ENCODE results near the gene APEH.

The APEH gene

DNA sequence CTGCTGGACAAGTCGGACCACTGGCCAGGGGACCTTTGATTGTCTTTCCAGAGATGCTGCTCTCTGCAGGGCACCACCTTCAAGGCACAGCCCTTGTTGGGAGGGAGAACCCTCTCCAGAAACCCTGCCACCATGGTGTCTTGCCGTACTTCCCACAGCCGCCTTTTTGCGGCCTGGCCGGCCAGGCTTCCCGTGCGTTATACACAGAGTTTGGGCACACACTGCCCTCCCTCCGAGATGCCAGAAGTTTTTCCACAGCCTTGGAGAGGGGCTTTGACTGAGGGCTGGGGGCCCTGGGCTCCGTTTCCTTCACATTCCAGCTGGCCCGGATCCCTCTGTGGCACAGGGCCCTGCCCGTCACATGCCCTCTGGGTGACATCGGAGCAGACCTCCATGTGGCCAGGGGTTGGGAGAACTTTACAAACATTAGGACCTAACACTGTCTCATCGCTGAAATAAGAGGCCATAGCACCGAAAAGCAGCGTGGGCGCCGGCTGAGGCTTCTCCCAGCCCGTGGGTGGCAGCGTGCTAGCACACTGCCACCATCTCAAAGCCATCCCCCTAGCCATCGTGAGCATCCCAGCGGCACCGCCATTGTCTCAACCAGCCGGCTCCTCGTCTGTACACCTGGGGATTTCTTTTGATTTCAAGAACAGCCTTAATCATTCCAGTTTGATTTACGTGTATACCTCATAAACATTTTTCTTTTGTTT is 6.3 kb upstream of the APEH start:
- H3K27ac ChIP-seq (ENCODE audit: low read depth, low read length), result no peak overlapping the region
- H3K27me3 ChIP-seq (ENCODE audit: insufficient read depth, low read length), result no peaks in the 10 kb centered on the region
- no peak overlapping the region for H2AFZ ChIP-seq (ENCODE audit: low read length, unreplicated experiment)
- H3K36me3 ChIP-seq (ENCODE audit: insufficient read depth, low read length), result no peaks in the 10 kb centered on the region
- peaks cover 13% of the 10 kb centered on the region for H3K4me1 ChIP-seq (ENCODE audit: control insufficient read depth, insufficient read depth, low read length, unreplicated experiment)
- H3K4me3 ChIP-seq (ENCODE audit: low read depth, low read length), result no peak overlapping the region
- H3K79me2 ChIP-seq (ENCODE audit: control insufficient read depth, insufficient read depth, low read length, unreplicated experiment), result no peaks in the 10 kb centered on the region

- peaks cover 13% of the 10 kb centered on the region for H3K4me1 ChIP-seq (ENCODE audit: control insufficient read depth, insufficient read depth, low read length, unreplicated experiment)
- H2AFZ ChIP-seq (ENCODE audit: low read length, unreplicated experiment), result no peak overlapping the region
- no peak overlapping the region for H3K4me3 ChIP-seq (ENCODE audit: low read depth, low read length)
- no peaks in the 10 kb centered on the region for H3K36me3 ChIP-seq (ENCODE audit: insufficient read depth, low read length)
- no peaks in the 10 kb centered on the region for H3K27me3 ChIP-seq (ENCODE audit: insufficient read depth, low read length)
- peaks cover 5% of the 10 kb centered on the region for H3K79me2 ChIP-seq (ENCODE audit: control insufficient read depth, insufficient read depth, low read length, unreplicated experiment)
- H3K27ac ChIP-seq (ENCODE audit: low read depth, low read length), result no peak overlapping the region
Observed at GRCh38 chr3:49668414-49668797, 5.7 kb upstream of the APEH start.

DNA sequence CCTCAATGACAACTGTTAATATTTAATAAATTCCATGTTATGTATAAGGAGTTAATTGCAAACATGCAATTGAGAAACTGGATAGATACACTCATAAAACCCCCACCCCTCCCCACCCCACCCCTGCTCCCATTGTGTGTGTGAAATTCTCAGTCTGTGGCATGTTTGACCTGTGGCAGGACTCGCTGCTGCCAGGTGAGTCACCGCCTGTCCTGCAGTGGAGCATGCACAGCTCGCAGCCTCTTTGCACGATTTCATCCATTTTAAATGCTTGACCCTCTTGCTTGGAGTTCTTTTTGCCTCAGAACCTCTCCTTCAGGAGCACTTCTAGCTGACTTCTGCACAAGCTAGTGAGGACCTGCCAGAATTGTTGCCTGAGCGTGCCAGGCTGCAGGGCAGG is 5.3 kb upstream of the APEH start:
- no peak overlapping the region for H3K4me3 ChIP-seq (ENCODE audit: low read depth, low read length)
- no peak overlapping the region for H2AFZ ChIP-seq (ENCODE audit: low read length, unreplicated experiment)
- peaks cover 6% of the 10 kb centered on the region for H3K79me2 ChIP-seq (ENCODE audit: control insufficient read depth, insufficient read depth, low read length, unreplicated experiment)
- H3K36me3 ChIP-seq (ENCODE audit: insufficient read depth, low read length), result no peaks in the 10 kb centered on the region
- no peaks in the 10 kb centered on the region for H3K27me3 ChIP-seq (ENCODE audit: insufficient read depth, low read length)
- peaks cover 13% of the 10 kb centered on the region for H3K4me1 ChIP-seq (ENCODE audit: control insufficient read depth, insufficient read depth, low read length, unreplicated experiment)
- H3K27ac ChIP-seq (ENCODE audit: low read depth, low read length), result no peak overlapping the region

DNA sequence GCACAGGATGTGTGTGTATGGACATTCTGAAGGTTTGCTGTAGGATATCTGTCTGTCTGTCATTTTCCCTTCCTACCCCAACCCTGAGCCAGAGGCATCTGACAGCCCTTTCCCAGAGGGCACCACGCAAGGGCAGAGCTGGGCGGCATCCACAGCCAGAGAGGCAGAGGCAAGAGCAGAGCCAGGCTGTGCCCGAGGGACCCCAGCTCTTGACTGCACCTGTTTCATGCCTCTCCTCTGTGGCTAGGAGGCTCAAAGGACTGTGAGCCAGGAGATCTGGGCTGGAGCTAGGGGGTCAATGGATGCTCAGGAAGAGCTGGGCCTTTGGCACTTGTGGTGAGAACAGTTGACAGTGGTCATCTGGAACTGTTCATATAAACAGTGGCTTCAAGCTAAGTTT is 4.8 kb upstream of the APEH start:
- H3K36me3 ChIP-seq (ENCODE audit: insufficient read depth, low read length), result no peaks in the 10 kb centered on the region
- no peaks in the 10 kb centered on the region for H3K27me3 ChIP-seq (ENCODE audit: insufficient read depth, low read length)
- H3K27ac ChIP-seq (ENCODE audit: low read depth, low read length), result no peak overlapping the region
- H2AFZ ChIP-seq (ENCODE audit: low read length, unreplicated experiment), result no peak overlapping the region
- peaks cover 6% of the 10 kb centered on the region for H3K79me2 ChIP-seq (ENCODE audit: control insufficient read depth, insufficient read depth, low read length, unreplicated experiment)
- no peak overlapping the region for H3K4me3 ChIP-seq (ENCODE audit: low read depth, low read length)
- peaks cover 13% of the 10 kb centered on the region for H3K4me1 ChIP-seq (ENCODE audit: control insufficient read depth, insufficient read depth, low read length, unreplicated experiment)

GRCh38 chr3:49670940-49671290 is 3.2 kb upstream of the APEH start:
- no peak overlapping the region for H3K4me3 ChIP-seq (ENCODE audit: low read depth, low read length)
- H3K4me1 ChIP-seq (ENCODE audit: control insufficient read depth, insufficient read depth, low read length, unreplicated experiment), result peaks cover 21% of the 10 kb centered on the region

DNA sequence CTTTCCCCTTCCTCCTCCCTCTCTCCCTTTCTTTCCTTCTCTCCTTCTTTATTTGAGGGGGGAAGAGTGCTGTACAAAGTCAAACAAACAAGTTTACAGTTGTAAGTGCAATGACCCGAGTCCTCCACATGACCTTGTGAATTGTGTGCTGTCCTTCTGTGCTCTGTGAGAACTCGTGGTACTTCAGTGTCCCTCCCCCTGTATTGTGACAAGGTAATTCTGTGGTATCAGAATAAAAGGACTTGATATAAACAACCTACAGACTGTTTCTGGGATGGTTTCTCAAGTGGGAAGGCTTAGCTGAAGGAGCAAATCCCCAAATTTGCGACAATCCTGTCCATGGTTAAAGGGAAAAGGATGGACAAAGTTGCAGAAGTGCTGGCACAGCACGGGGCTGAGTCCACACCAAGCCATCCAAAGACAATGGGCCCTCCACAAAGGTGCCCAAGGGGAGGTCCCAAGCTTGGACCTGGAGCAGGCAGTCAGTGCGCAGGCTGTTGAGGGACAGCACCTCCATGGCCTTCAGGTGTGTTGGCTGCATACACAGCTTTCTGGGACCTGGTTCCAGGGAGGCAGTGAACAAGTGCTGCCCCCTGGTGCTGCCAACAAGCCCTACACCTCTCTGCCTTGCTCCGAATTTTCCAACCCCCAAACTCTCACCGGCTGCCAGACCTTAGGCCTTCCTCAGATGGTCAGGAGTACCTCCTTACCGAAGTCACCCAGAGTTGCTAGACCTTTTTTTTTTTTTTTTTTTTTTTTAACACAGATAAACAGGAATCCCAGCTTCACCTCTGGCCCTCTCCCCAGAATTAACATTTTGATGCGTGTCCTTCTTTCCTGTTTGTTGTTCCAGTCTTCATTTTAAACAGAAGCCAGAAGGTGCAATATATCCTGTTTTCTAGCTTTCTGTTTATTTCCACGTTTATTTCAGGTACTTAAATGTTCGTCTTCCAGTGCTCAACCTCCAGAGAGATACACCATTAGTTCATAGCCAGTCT is 2.6 kb upstream of the APEH start:
- Histone ChIP-seq H3K4me1 (ENCODE audit: control insufficient read depth, insufficient read depth, low read length, unreplicated experiment) (peaks cover 21% of the 10 kb centered on the region), H3K4me3 (ENCODE audit: low read depth, low read length) (no peak overlapping the region), H3K79me2 (ENCODE audit: control insufficient read depth, insufficient read depth, low read length, unreplicated experiment) (peaks cover 14% of the 10 kb centered on the region), H3K27ac (ENCODE audit: low read depth, low read length) (no peak overlapping the region), H2AFZ (ENCODE audit: low read length, unreplicated experiment) (no peak overlapping the region), H3K36me3 (ENCODE audit: insufficient read depth, low read length) (no peaks in the 10 kb centered on the region), H3K27me3 (ENCODE audit: insufficient read depth, low read length) (no peaks in the 10 kb centered on the region)

More at GRCh38 chr3:49670940-49671290, 3.2 kb upstream of the APEH start:
- H3K79me2 ChIP-seq (ENCODE audit: control insufficient read depth, insufficient read depth, low read length, unreplicated experiment), result peaks cover 14% of the 10 kb centered on the region
- H3K27me3 ChIP-seq (ENCODE audit: insufficient read depth, low read length), result no peaks in the 10 kb centered on the region
- H3K27ac ChIP-seq (ENCODE audit: low read depth, low read length), result no peak overlapping the region
- no peak overlapping the region for H2AFZ ChIP-seq (ENCODE audit: low read length, unreplicated experiment)
- H3K36me3 ChIP-seq (ENCODE audit: insufficient read depth, low read length), result no peaks in the 10 kb centered on the region

DNA sequence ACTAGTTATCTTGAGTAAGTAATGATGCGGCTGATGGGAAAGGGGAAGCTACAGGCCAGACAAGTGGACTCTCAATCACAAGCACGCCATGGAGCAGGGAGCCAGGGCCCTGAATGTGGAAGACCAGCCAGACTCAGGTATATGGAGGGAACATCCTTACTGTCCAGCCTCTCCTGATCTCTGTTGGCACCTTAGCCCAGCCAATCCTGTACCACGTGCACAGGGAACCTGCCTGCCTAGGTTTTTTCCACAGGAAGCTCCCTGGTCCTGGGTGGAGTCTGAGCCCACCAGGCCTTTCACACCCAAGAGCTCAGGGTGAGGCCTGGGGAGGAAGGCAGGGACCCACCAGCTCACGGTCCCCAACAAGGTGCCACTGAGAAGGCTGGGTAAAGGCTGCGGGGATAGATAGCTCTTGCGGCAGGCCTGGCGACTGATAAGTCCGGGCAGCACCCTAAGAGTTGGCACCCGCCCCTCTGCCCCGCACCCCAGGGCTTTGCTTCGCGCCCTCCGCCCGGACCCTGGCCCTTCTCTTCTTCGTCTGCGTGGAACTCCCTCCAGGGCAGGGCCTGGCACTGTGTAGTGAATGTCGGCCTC is 933 bp upstream of the APEH start:
- peak overlapping the region; percentile 88 for H3K4me3 ChIP-seq (ENCODE audit: low read depth, low read length)
- H2AFZ ChIP-seq (ENCODE audit: low read length, unreplicated experiment), result peak overlapping the region; percentile 27
- H3K27me3 ChIP-seq (ENCODE audit: insufficient read depth, low read length), result no peaks in the 10 kb centered on the region
- H3K36me3 ChIP-seq (ENCODE audit: insufficient read depth, low read length), result no peaks in the 10 kb centered on the region
- peak overlapping the region; percentile 87 for H3K27ac ChIP-seq (ENCODE audit: low read depth, low read length)
- H3K4me1 ChIP-seq (ENCODE audit: control insufficient read depth, insufficient read depth, low read length, unreplicated experiment), result peaks cover 15% of the 10 kb centered on the region
- peaks cover 14% of the 10 kb centered on the region for H3K79me2 ChIP-seq (ENCODE audit: control insufficient read depth, insufficient read depth, low read length, unreplicated experiment)

DNA sequence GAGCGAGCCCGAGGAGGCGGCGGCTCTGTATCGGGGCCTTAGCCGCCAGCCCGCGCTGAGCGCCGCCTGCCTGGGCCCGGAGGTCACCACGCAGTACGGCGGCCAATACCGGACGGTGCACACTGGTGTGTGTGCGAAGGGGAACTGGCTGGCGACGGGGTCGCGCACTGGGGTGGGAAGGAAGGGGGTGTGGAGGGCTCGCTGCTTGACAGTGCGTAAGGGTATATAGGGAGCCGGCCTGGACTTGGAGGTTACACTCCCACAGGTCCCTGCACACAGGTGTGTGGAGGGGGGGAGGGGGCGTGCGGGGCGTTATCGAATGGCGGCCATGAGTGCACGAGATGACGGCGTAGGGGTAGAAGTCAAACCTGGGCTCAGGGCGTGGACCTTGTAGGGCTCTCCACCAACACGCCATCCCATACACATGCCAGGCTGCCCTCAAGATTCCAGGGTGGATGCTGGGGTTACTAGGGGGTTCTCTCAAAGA is 389 bp downstream of the APEH start:
- peaks cover 14% of the 10 kb centered on the region for H3K79me2 ChIP-seq (ENCODE audit: control insufficient read depth, insufficient read depth, low read length, unreplicated experiment)
- peak overlapping the region; percentile 88 for H3K4me3 ChIP-seq (ENCODE audit: low read depth, low read length)
- H3K27ac ChIP-seq (ENCODE audit: low read depth, low read length), result no peak overlapping the region; the same call in 1 of the 2 replicates
- no peak overlapping the region for H2AFZ ChIP-seq (ENCODE audit: low read length, unreplicated experiment)
- H3K27me3 ChIP-seq (ENCODE audit: insufficient read depth, low read length), result no peaks in the 10 kb centered on the region
- no peaks in the 10 kb centered on the region for H3K36me3 ChIP-seq (ENCODE audit: insufficient read depth, low read length)
- peaks cover 10% of the 10 kb centered on the region for H3K4me1 ChIP-seq (ENCODE audit: control insufficient read depth, insufficient read depth, low read length, unreplicated experiment)

DNA sequence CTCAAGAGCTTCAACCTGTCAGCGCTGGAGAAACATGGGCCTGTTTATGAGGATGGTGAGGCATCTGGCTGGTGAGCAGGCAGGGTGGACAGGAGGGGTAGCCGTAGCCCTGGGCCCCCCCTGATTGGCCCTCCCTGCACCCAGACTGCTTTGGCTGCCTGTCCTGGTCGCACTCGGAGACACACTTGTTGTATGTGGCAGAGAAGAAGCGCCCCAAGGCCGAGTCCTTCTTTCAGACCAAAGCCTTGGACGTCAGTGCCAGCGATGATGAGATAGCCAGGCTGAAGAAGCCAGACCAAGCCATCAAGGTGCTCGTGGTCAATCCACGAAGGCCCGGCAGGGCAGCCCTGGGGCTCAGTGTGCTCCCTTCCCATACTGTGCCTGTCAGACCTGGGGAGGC is 1.8 kb downstream of the APEH start:
- H3K27ac ChIP-seq (ENCODE audit: low read depth, low read length), result no peak overlapping the region
- H3K79me2 ChIP-seq (ENCODE audit: control insufficient read depth, insufficient read depth, low read length, unreplicated experiment), result peaks cover 14% of the 10 kb centered on the region
- no peak overlapping the region for H2AFZ ChIP-seq (ENCODE audit: low read length, unreplicated experiment)
- H3K4me3 ChIP-seq (ENCODE audit: low read depth, low read length), result no peak overlapping the region; the same call in 1 of the 2 replicates
- peaks cover 4% of the 10 kb centered on the region; the same call in 1 of the 2 replicates for H3K36me3 ChIP-seq (ENCODE audit: insufficient read depth, low read length)
- peaks cover 10% of the 10 kb centered on the region for H3K4me1 ChIP-seq (ENCODE audit: control insufficient read depth, insufficient read depth, low read length, unreplicated experiment)
- no peaks in the 10 kb centered on the region for H3K27me3 ChIP-seq (ENCODE audit: insufficient read depth, low read length)

GRCh38 chr3:49680493-49681231 is 6.5 kb downstream of the APEH start:
- no peak overlapping the region for H2AFZ ChIP-seq (ENCODE audit: low read length, unreplicated experiment)
- H3K27ac ChIP-seq (ENCODE audit: low read depth, low read length), result no peak overlapping the region
- peaks cover 10% of the 10 kb centered on the region for H3K36me3 ChIP-seq (ENCODE audit: insufficient read depth, low read length)
- H3K4me3 ChIP-seq (ENCODE audit: low read depth, low read length), result no peak overlapping the region
- no peaks in the 10 kb centered on the region for H3K4me1 ChIP-seq (ENCODE audit: control insufficient read depth, insufficient read depth, low read length, unreplicated experiment)
- H3K27me3 ChIP-seq (ENCODE audit: insufficient read depth, low read length), result no peaks in the 10 kb centered on the region
- H3K79me2 ChIP-seq (ENCODE audit: control insufficient read depth, insufficient read depth, low read length, unreplicated experiment), result no peaks in the 10 kb centered on the region

Measured in ACC112 (cell line).